ENCODE data around the gene FAAP20. TPM values are rescaled to one million over a fixed set of nuclear protein-coding genes. Genes with fewer than 3 reads are reported as not detected.

The FAAP20 gene
- total and polyA plus RNA-seq, 7 donors, result 17.8 to 48.1 (median 22.1) TPM

- intact Hi-C loops (cut with DNase I), result loop anchor here in 1 of 2 donors (5.0 kb wide), 1 partner anchor 342 kb away; the partner anchor contains the start of gene HES5
- WGBS, 3 donors, result 31 to 46% (median 33%) methylated on average over 18 to 19 of the region's 19 CpGs
Measured at GRCh38 chr1:2190491-2190976, 4.0 kb downstream of the FAAP20 start.

GRCh38 chr1:2189459-2190425 is 4.8 kb downstream of the FAAP20 start:
- H3K9me3 ChIP-seq, result no peaks in the 10 kb centered on the region
- ATAC-seq, result peak; percentile 92 to 97 (median 96)
- TF ChIP-seq CTCF (IDR thresholded peaks at IDR 0.05), result no peak
- H3K27ac ChIP-seq, result peak overlapping the region; percentile 93
- intact Hi-C loops (cut with DNase I), result loop anchor here (5.0 kb wide), 2 partner anchors 338 to 343 kb away; partner anchors contain the start of genes HES5 (in 1 of the 2) and PANK4 (in 1 of the 2)
- 4 to 7% (median 6%) methylated on average over 53 to 65 of the region's 65 CpGs for WGBS, 3 donors
- DNase-seq, result peak; percentile 89 to 99
- peaks cover 0 to 2% of the 10 kb centered on the region in 2 donors for H3K36me3 ChIP-seq (ENCODE audit: insufficient read depth in 1 of 2, low read depth in 1 of 2)
- peak overlapping the region; percentile 72 for H3K4me3 ChIP-seq
- H3K4me1 ChIP-seq, result peaks cover 37% of the 10 kb centered on the region
- no peaks in the 10 kb centered on the region for H3K27me3 ChIP-seq (ENCODE audit: insufficient read depth in 3 of 3, low read length in 2 of 3)

More at GRCh38 chr1:2190491-2190976, 4.0 kb downstream of the FAAP20 start:
- H3K9me3 ChIP-seq, result no peaks in the 10 kb centered on the region
- no peaks in the 10 kb centered on the region for H3K27me3 ChIP-seq (ENCODE audit: insufficient read depth in 3 of 3, low read length in 2 of 3)
- no peak for DNase-seq
- no peak for TF ChIP-seq CTCF (IDR thresholded peaks at IDR 0.05)
- H3K27ac ChIP-seq, result peak overlapping the region; percentile 93
- peak overlapping the region; percentile 72 for H3K4me3 ChIP-seq
- H3K36me3 ChIP-seq (ENCODE audit: insufficient read depth in 1 of 2, low read depth in 1 of 2), result peaks cover 0 to 2% of the 10 kb centered on the region in 2 donors
- peaks cover 40% of the 10 kb centered on the region for H3K4me1 ChIP-seq
- peak in 3 of 4 donors; percentile 7 to 39 (median 18) for ATAC-seq

GRCh38 chr1:2188336-2188735 is 6.2 kb downstream of the FAAP20 start:
- Histone ChIP-seq H3K4me1 (peaks cover 30% of the 10 kb centered on the region), H3K36me3 (ENCODE audit: insufficient read depth in 1 of 2, low read depth in 1 of 2) (peaks cover 0 to 2% of the 10 kb centered on the region in 2 donors), H3K27ac (no peak overlapping the region), H3K27me3 (ENCODE audit: insufficient read depth in 3 of 3, low read length in 2 of 3) (no peaks in the 10 kb centered on the region), H3K4me3 (no peak overlapping the region), H3K9me3 (no peaks in the 10 kb centered on the region)
- DNase-seq (no peak), ATAC-seq (no peak)
- WGBS, 3 donors, result 85 to 88% (median 87%) methylated on average over 16 of the region's 16 CpGs
- intact Hi-C loops (cut with DNase I), result loop anchor here in 1 of 2 donors (5.0 kb wide), 1 partner anchor 339 kb away; the partner anchor contains the start of gene PANK4
- TF ChIP-seq CTCF (IDR thresholded peaks at IDR 0.05), result no peak

- no peaks in the 10 kb centered on the region for H3K27me3 ChIP-seq (ENCODE audit: insufficient read depth in 3 of 3, low read length in 2 of 3)
- ATAC-seq (no peak), DNase-seq (no peak)
- no peak overlapping the region for H3K27ac ChIP-seq
- WGBS, 3 donors, result 62 to 72% (median 67%) methylated on average over 13 of the region's 13 CpGs
- H3K9me3 ChIP-seq, result no peaks in the 10 kb centered on the region
- no peak for TF ChIP-seq CTCF (IDR thresholded peaks at IDR 0.05)
- intact Hi-C loops (cut with DNase I), result loop anchor here in 1 of 2 donors (5.0 kb wide), 1 partner anchor 340 kb away; the partner anchor contains the start of gene PANK4
- H3K36me3 ChIP-seq (ENCODE audit: insufficient read depth in 1 of 2, low read depth in 1 of 2), result peaks cover 0 to under 1% of the 10 kb centered on the region in 2 donors
- no peak overlapping the region for H3K4me3 ChIP-seq
- peaks cover 24% of the 10 kb centered on the region for H3K4me1 ChIP-seq
Measured at GRCh38 chr1:2187619-2188018, 7.0 kb downstream of the FAAP20 start.

Data from psoas muscle (tissue), 8 donors.